Heart right ventricle (tissue), 16 donors: Measurements from ENCODE around the gene NEU1. TPM values are rescaled to one million over a fixed set of nuclear protein-coding genes. Genes with fewer than 3 reads are reported as not detected.

ENCODE experiments used
- ATAC-seq, 8 donors: fragments of 200-7000 bp; cut with Tn5 transposase; one replicate each; pipeline ENCODE4 v1.9.1; 2020; ENCODE audit warnings: mild to moderate bottlenecking in 8 of 8, moderate library complexity in 8 of 8, moderate number of reproducible peaks in 1 of 8
- DNase-seq, 2 donors: peaks; one replicate each; pipeline ENCODE4 v3.0.0-alpha.2; 2020
- H3K27ac ChIP-seq, 10 donors: fragments of 200-600 bp; sonication (generic) in 2 of 10; one replicate each; pipeline versions ENCODE4 v1.5.0 to v1.8.0; 2020 to 2022; ENCODE audit warnings: mild to moderate bottlenecking in 3 of 10
- H3K27me3 ChIP-seq, 7 donors: fragments of 200-600 bp; one replicate each; pipeline ENCODE4 v1.8.0; 2021 to 2022; ENCODE audit warnings: mild to moderate bottlenecking in 2 of 7
- H3K36me3 ChIP-seq, 9 donors: fragments of 200-600 bp; sonication (generic) in 1 of 9; one replicate each; pipeline versions ENCODE4 v1.5.0 to v1.8.0; 2020 to 2022; ENCODE audit warnings: mild to moderate bottlenecking in 2 of 9
- H3K4me1 ChIP-seq, 9 donors: fragments of 200-600 bp; sonication (generic) in 1 of 9; one replicate each; pipeline versions ENCODE4 v1.5.0 to v1.8.0; 2020 to 2022; ENCODE audit warnings: mild to moderate bottlenecking in 4 of 9
- H3K4me3 ChIP-seq, 10 donors: fragments of 200-600 bp; sonication (generic) in 2 of 10; one replicate each; pipeline versions ENCODE4 v1.5.0 to v1.8.0; 2020 to 2022; ENCODE audit warnings: mild to moderate bottlenecking in 7 of 10, moderate library complexity in 2 of 10
- H3K9me3 ChIP-seq, 11 donors: fragments of 200-600 bp in 10 of 11; sonication (generic) in 2 of 11; one replicate each; pipeline versions ENCODE4 v1.5.0 to v1.8.0; 2013 to 2022; ENCODE audit warnings: mild to moderate bottlenecking in 2 of 11, control low read depth in 1 of 11, moderate library complexity in 1 of 11
- WGBS, 2 donors: extraction: QIAGEN DNeasy Blood & Tissue Kit; methylation state at CpG; one replicate each; pipeline ENCODE4 v1.1.7; 2013; ENCODE audit warnings: inconsistent platforms in 1 of 2; 5-methylcytosine and 5-hydroxymethylcytosine counted together
- intact Hi-C, 10 donors: fragments of 100-400 bp; cut with DNase I; formaldehyde crosslinking; loops; one replicate each; pipeline versions ENCODE4 v1.11.1 to v1.14.2; 2022
- polyA plus RNA-seq, 2 donors: library from polyadenylated mRNA; stranded (reverse); fragments of 200-250 nt; gene quantifications; one replicate each; pipeline ENCODE4 v1.2.3, GENCODE V29; 2013
- total RNA-seq, 10 donors: library from RNA; stranded (reverse); fragmentation: NEBNext Ultra II Directional in 3 of 10; extraction: Animal tissue kit (Norgen Biotek cat#: 25700) in 3 of 10; gene quantifications; one replicate each; pipeline versions ENCODE4 v1.2.1 to v1.2.4, GENCODE V29; 2021 to 2023
- TF ChIP-seq, protein P1 (sequence below), 9 donors: fragments of 200-600 bp; sonication (generic) in 2 of 9; IDR thresholded peaks; one replicate each; pipeline versions ENCODE4 v1.5.0 to v1.8.0; 2021 to 2022; ENCODE audit warnings: antibody characterized with exemption in 9 of 9, mild to moderate bottlenecking in 5 of 9, moderate library complexity in 1 of 9
- donor health status: Arrhythmogenic right ventricular cardiomyopathy.
- donor health status: ischemic (EF 13 %, LVEDD 7.1; RV severe dilation, severe dysfunction).
- donor health status: healthy with polysubstance abuse.
- donor health status: DM: no; HTN: yes; CAD: no.
- donor health status: DM: no; HTN: no; CAD: no.
- donor health status: ischemic (EF 25% LVEDD 6.9; RV normal size, moderate dysfunction).
- donor health status: ischemic (EF 25% LVEDD 5.7; RV mildly dilated, moderate dysfunction).
- donor health status: healthy.
- donor health status: DM: yes; HTN: yes; CAD: no.
- donor health status: Ischemic cardiomyopathy.
- donor health status: ischemic (EF 35%, LVEDD 5.7; RV mildly dilated, moderate dysfunction).
- donor health status: nonischemic (EF 11% LVEDD 7.7; RV severe dilation, severe dysfunction).
- donor health status: DM: yes; HTN: yes; CAD: no.
- donor health status: PGD.
- donor health status: ischemic (EF 29% LVEDD 5.4; RV normal size, mild dysfunction).
- donor health status: nonischemic (EF 23%, LVEDD 6.1; RV moderate dilation, normal function).

The NEU1 gene
- total and polyA plus RNA-seq, 12 donors, result 15.7 to 48.0 (median 22.3) TPM

DNA sequence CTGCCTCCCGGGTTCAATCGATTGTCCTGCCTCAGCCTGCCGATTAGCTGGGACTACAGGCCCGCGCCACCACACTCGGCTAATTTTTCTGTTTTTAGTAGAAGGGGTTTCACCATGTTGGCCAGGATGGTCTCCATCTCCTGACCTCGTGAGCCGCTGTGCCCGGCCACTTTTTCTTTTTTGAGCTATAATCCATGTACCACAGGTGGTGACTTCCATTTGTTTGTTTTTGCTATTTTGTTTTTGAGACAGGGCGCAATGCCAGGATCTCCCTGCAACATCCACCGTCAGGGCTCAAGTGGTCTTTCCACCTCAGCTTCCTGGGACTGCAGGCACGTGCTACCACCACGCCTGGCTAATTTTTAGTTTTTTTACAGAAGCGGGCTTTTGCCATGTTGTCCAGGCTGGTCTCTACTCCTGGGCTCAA lies 26.6 kb downstream of the NEU1 start:
- intact Hi-C loops, result loop anchor here in 7 of 10 donors (5.0 to 10.0 kb wide), 6 partner anchors 59 to 291 kb away; partner anchors contain the start of genes VWA7 (in 3 of the 7), ATP6V1G2 (in 2 of the 7), DDX39B (in 2 of the 7) and NFKBIL1 (in 2 of the 7)
- DNase-seq (no peak), ATAC-seq (no peak)
- no peaks in the 10 kb centered on the region for H3K27me3 ChIP-seq
- peaks cover 0 to 51% (median 43%) of the 10 kb centered on the region in 9 donors for H3K36me3 ChIP-seq
- no peaks in the 10 kb centered on the region for H3K9me3 ChIP-seq
- H3K4me3 ChIP-seq, result peak overlapping the region; percentile 8 to 100 (median 90)
- peaks cover 24 to 70% (median 54%) of the 10 kb centered on the region in 9 donors for H3K4me1 ChIP-seq
- peak overlapping the region in 9 of 10 donors; percentile 5 to 98 (median 96) for H3K27ac ChIP-seq
- TF ChIP-seq, protein P1, sequence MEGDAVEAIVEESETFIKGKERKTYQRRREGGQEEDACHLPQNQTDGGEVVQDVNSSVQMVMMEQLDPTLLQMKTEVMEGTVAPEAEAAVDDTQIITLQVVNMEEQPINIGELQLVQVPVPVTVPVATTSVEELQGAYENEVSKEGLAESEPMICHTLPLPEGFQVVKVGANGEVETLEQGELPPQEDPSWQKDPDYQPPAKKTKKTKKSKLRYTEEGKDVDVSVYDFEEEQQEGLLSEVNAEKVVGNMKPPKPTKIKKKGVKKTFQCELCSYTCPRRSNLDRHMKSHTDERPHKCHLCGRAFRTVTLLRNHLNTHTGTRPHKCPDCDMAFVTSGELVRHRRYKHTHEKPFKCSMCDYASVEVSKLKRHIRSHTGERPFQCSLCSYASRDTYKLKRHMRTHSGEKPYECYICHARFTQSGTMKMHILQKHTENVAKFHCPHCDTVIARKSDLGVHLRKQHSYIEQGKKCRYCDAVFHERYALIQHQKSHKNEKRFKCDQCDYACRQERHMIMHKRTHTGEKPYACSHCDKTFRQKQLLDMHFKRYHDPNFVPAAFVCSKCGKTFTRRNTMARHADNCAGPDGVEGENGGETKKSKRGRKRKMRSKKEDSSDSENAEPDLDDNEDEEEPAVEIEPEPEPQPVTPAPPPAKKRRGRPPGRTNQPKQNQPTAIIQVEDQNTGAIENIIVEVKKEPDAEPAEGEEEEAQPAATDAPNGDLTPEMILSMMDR (IDR thresholded peaks at IDR 0.05), result no peak
- 14 to 19% methylated on average over 14 of the region's 14 CpGs for WGBS, 2 donors

DNA sequence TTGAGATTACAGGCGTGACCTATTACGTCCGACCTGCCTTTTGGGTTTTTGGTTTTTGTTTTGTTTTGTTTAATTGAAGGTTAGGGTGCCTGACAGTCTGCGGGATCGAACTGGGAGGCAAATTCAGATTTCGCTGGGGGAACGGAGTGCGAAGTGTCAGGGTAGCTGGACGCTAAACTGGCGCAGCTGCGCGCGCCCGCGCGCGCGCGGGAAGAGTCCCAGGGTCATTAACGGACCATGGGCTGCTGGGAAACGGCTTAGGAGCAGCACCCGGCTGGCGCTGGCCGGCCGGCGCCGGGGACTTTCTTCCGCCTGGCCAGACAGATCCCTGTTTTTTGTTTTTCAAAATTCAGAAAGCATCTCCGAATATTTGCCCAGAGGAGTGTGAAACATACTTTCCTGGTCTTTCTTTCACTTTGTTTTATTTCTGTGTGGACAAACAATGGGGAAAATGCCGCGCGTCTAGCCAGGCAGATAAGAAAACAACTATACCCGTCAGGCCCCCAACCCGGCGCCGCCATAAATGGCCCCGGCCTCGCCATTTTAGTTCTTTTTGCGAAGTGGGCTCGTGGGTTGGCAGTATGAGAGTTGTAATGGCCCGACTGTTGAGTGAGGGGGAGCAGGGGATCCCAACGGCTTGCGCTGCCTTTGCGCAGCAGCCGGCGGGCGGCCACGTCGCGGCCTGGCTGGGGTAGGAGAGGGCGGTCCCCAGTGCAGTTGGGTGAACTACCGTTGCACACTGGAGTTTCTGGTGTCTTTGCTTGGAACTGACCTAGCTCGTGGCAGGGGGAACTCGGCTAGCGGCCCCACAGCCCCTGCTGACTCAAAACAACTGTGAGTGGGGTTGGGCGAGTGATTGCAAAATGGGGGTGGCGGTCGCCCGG lies 28.0 kb downstream of the NEU1 start:
- intact Hi-C loops, result loop anchor here (2.0 to 10.0 kb wide), 16 partner anchors 28 to 290 kb away; partner anchors contain the start of genes LY6G5C (in 7 of the 10), VWA7 (in 4 of the 10), CLIC1 (in 3 of the 10) and DDAH2 (in 3 of the 10)
- peak overlapping the region; percentile 84 to 100 (median 93) for H3K4me3 ChIP-seq
- H3K4me1 ChIP-seq, result peaks cover 27 to 79% (median 62%) of the 10 kb centered on the region in 9 donors
- ATAC-seq (peak; percentile 87 to 95 (median 93)), DNase-seq (peak; percentile 90)
- no peaks in the 10 kb centered on the region for H3K27me3 ChIP-seq
- peak overlapping the region; percentile 89 to 98 (median 96) for H3K27ac ChIP-seq
- TF ChIP-seq, protein P1 (IDR thresholded peaks at IDR 0.05), result no peak
- H3K36me3 ChIP-seq, result peaks cover 0 to 37% (median 29%) of the 10 kb centered on the region in 9 donors
- no peaks in the 10 kb centered on the region for H3K9me3 ChIP-seq
- 0 to 1% methylated on average over 59 of the region's 59 CpGs for WGBS, 2 donors

DNA sequence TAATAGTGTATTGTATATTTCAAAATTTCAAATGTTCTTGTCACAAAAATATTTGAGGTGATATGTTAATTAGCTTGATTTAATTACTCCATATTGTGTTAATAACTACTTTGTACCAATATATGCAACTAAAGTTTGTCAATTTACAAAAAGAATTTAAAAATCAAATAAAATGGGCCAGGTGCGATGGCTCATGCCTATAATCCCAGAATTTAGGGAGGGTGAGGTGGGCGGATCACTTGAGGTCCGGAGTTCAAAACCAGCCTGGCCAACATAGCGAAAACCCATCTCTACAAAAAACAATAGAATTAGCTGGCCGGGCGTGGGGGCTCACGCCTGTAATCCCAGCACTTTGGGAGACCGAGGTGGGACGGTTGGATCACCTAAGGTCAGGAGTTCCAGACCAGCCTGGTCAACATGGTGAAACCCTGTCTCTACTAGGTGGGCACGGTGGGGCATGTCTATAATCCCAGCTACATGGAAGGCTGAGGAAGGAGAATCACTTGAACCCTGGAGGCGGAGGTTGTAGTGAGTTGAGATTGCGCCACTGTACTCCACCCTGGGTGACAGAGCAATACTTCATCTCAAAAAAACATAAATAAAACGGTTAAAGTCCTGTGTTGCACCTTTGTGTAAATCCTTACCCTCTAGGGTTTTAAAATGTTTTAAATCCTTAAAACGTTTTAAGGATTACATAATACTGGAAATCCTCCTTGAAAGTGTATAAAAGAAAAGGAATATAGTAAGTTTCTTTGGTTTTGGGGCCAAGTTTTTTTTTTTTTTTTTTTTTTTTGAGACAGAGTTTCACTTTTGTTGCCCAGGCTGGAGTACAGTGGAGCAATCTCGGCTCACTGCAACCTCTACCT lies 31.0 kb downstream of the NEU1 start:
- Histone ChIP-seq H3K36me3 (peaks cover 0 to 6% (median 0%) of the 10 kb centered on the region in 9 donors), H3K27ac (peak overlapping the region in 5 of 10 donors; percentile 9 to 98 (median 84)), H3K9me3 (no peaks in the 10 kb centered on the region), H3K4me1 (peaks cover 14 to 57% (median 38%) of the 10 kb centered on the region in 9 donors), H3K27me3 (no peaks in the 10 kb centered on the region), H3K4me3 (peak overlapping the region in 9 of 10 donors; percentile 46 to 77 (median 68))
- 88 to 90% methylated on average over 15 of the region's 15 CpGs for WGBS, 2 donors
- DNase-seq (no peak), ATAC-seq (no peak)
- TF ChIP-seq, protein P1 (IDR thresholded peaks at IDR 0.05), result no peak
- intact Hi-C loops, result loop anchor here (2.0 to 10.0 kb wide), 13 partner anchors 34 to 287 kb away; partner anchors contain the start of genes LY6G5C (in 6 of the 10), CLIC1 (in 3 of the 10), DDAH2 (in 3 of the 10) and VWA7 (in 3 of the 10)
